Measurements from ENCODE around the gene MAD1L1. TPM values are rescaled to one million over a fixed set of nuclear protein-coding genes. Genes with fewer than 3 reads are reported as not detected.

Gene MAD1L1
- total and polyA plus RNA-seq, 2 experiments from 2014 or later: 38.2 to 69.8 TPM

GRCh38 chr7:2166625-2167280 lies 66.0 kb downstream of the MAD1L1 start:
- no peak overlapping the region for H3K4me2 ChIP-seq (ENCODE audit: unreplicated experiment)
- DNase-seq: no peak
- H3K9ac ChIP-seq: no peak overlapping the region
- no peaks in the 10 kb centered on the region for H3F3A ChIP-seq (ENCODE audit: insufficient read depth)
- H3K27ac ChIP-seq: no peak overlapping the region
- H3K4me1 ChIP-seq (ENCODE audit: insufficient read depth): no peaks in the 10 kb centered on the region
- TF ChIP-seq EZH2 (IDR thresholded peaks at IDR 0.05; ENCODE audit: insufficient read depth, poor library complexity, severe bottlenecking) (no peak), EZH2phosphoT487 (IDR thresholded peaks at IDR 0.05; ENCODE audit: insufficient read depth, low read depth) (no peak)
- no peak overlapping the region for H2AFZ ChIP-seq
- no peaks in the 10 kb centered on the region for H3K9me3 ChIP-seq (ENCODE audit: low read depth)
- H3K9me2 ChIP-seq (ENCODE audit: insufficient read depth): no peaks in the 10 kb centered on the region
- in situ Hi-C loops (cut with MboI): no loop called here
- H4K20me1 ChIP-seq (ENCODE audit: insufficient read depth): no peaks in the 10 kb centered on the region
- H3K4me3 ChIP-seq: no peak overlapping the region
- no peaks in the 10 kb centered on the region for H3K36me3 ChIP-seq (ENCODE audit: low read depth)
- 93 to 95% methylated on average over 25 of the region's 25 CpGs for WGBS, 2 experiments (ENCODE audit: low coverage in 1 of 2, low lambda C conversion rate in 2 of 2, missing lambda C conversion rate in 2 of 2)
- H3K27me3 ChIP-seq (replicated peaks; ENCODE audit: insufficient read depth): no peaks in the 10 kb centered on the region
- H3K79me2 ChIP-seq (ENCODE audit: insufficient read depth): no peaks in the 10 kb centered on the region

GRCh38 chr7:2165610-2166594 lies 66.8 kb downstream of the MAD1L1 start:
- H3K9ac ChIP-seq: no peak overlapping the region
- H3K9me2 ChIP-seq (ENCODE audit: insufficient read depth): no peaks in the 10 kb centered on the region
- no peaks in the 10 kb centered on the region for H3K9me3 ChIP-seq (ENCODE audit: low read depth)
- TF ChIP-seq EZH2phosphoT487 (IDR thresholded peaks at IDR 0.05; ENCODE audit: insufficient read depth, low read depth) (no peak), EZH2 (IDR thresholded peaks at IDR 0.05; ENCODE audit: insufficient read depth, poor library complexity, severe bottlenecking) (no peak)
- 92 to 94% methylated on average over 28 of the region's 28 CpGs for WGBS, 2 experiments (ENCODE audit: low coverage in 1 of 2, low lambda C conversion rate in 2 of 2, missing lambda C conversion rate in 2 of 2)
- no peaks in the 10 kb centered on the region for H3F3A ChIP-seq (ENCODE audit: insufficient read depth)
- H4K20me1 ChIP-seq (ENCODE audit: insufficient read depth): no peaks in the 10 kb centered on the region
- H3K4me1 ChIP-seq (ENCODE audit: insufficient read depth): no peaks in the 10 kb centered on the region
- no peaks in the 10 kb centered on the region for H3K27me3 ChIP-seq (replicated peaks; ENCODE audit: insufficient read depth)
- no peak overlapping the region for H2AFZ ChIP-seq
- no peak for DNase-seq
- no peak overlapping the region for H3K27ac ChIP-seq
- H3K4me2 ChIP-seq (ENCODE audit: unreplicated experiment): no peak overlapping the region
- no peaks in the 10 kb centered on the region for H3K79me2 ChIP-seq (ENCODE audit: insufficient read depth)
- no peaks in the 10 kb centered on the region for H3K36me3 ChIP-seq (ENCODE audit: low read depth)
- no peak overlapping the region for H3K4me3 ChIP-seq
- in situ Hi-C loops (cut with MboI): no loop called here

GRCh38 chr7:2165239-2165609 lies 67.5 kb downstream of the MAD1L1 start:
- Histone ChIP-seq H3K4me1 (ENCODE audit: insufficient read depth) (0 out of 2 replicates have a peak, but pooled peaks cover 4% of the 10 kb centered on the region), H3K27me3 (replicated peaks; ENCODE audit: insufficient read depth) (no peaks in the 10 kb centered on the region), H3K36me3 (ENCODE audit: low read depth) (no peaks in the 10 kb centered on the region), H3K9ac (no peak overlapping the region), H3K9me2 (ENCODE audit: insufficient read depth) (no peaks in the 10 kb centered on the region), H3K9me3 (ENCODE audit: low read depth) (no peaks in the 10 kb centered on the region), H3K4me2 (ENCODE audit: unreplicated experiment) (no peak overlapping the region), H4K20me1 (ENCODE audit: insufficient read depth) (no peaks in the 10 kb centered on the region), H3K27ac (no peak overlapping the region), H2AFZ (no peak overlapping the region), H3K79me2 (ENCODE audit: insufficient read depth) (no peaks in the 10 kb centered on the region), H3K4me3 (no peak overlapping the region), H3F3A (ENCODE audit: insufficient read depth) (no peaks in the 10 kb centered on the region)
- TF ChIP-seq EZH2 (IDR thresholded peaks at IDR 0.05; ENCODE audit: insufficient read depth, poor library complexity, severe bottlenecking) (no peak), EZH2phosphoT487 (IDR thresholded peaks at IDR 0.05; ENCODE audit: insufficient read depth, low read depth) (no peak)
- no peak for DNase-seq
- in situ Hi-C loops (cut with MboI): no loop called here
- WGBS, 2 experiments (ENCODE audit: low coverage in 1 of 2, low lambda C conversion rate in 2 of 2, missing lambda C conversion rate in 2 of 2): 90 to 93% methylated on average over 10 of the region's 10 CpGs

- Histone ChIP-seq H3K27ac (no peak overlapping the region), H3K9me2 (ENCODE audit: insufficient read depth) (no peaks in the 10 kb centered on the region), H3K4me1 (ENCODE audit: insufficient read depth) (0 out of 2 replicates have a peak, but pooled peaks cover 4% of the 10 kb centered on the region), H3K79me2 (ENCODE audit: insufficient read depth) (no peaks in the 10 kb centered on the region), H2AFZ (no peak overlapping the region), H3F3A (ENCODE audit: insufficient read depth) (no peaks in the 10 kb centered on the region), H3K9ac (no peak overlapping the region), H3K4me3 (no peak overlapping the region), H3K9me3 (ENCODE audit: low read depth) (no peaks in the 10 kb centered on the region), H3K4me2 (ENCODE audit: unreplicated experiment) (no peak overlapping the region), H3K36me3 (ENCODE audit: low read depth) (no peaks in the 10 kb centered on the region), H4K20me1 (ENCODE audit: insufficient read depth) (no peaks in the 10 kb centered on the region), H3K27me3 (replicated peaks; ENCODE audit: insufficient read depth) (no peaks in the 10 kb centered on the region)
- no peak for TF ChIP-seq EZH2phosphoT487 (IDR thresholded peaks at IDR 0.05; ENCODE audit: insufficient read depth, low read depth)
- TF ChIP-seq EZH2 (IDR thresholded peaks at IDR 0.05; ENCODE audit: insufficient read depth, poor library complexity, severe bottlenecking): no peak
- 95 to 96% methylated on average over 5 of the region's 5 CpGs for WGBS, 2 experiments (ENCODE audit: low coverage in 1 of 2, low lambda C conversion rate in 2 of 2, missing lambda C conversion rate in 2 of 2)
- in situ Hi-C loops (cut with MboI): no loop called here
- no peak for DNase-seq
Observed at GRCh38 chr7:2164646-2165045, 68.1 kb downstream of the MAD1L1 start.
